Measurements from ENCODE around the gene HMGXB3. TPM values are rescaled to one million over a fixed set of nuclear protein-coding genes. Genes with fewer than 3 reads are reported as not detected.
A peak's percentile ranks its signal among the peaks of the same experiment; 100 is the strongest.
"Not testable (repeated sequence)": the region's sequence is repeated elsewhere in the genome, so short reads cannot be mapped to it uniquely, and the experiment has no call there.

HMGXB3 gene
- total RNA-seq, 2 experiments from 2014 or later, result 44.1 to 49.4 TPM

DNA sequence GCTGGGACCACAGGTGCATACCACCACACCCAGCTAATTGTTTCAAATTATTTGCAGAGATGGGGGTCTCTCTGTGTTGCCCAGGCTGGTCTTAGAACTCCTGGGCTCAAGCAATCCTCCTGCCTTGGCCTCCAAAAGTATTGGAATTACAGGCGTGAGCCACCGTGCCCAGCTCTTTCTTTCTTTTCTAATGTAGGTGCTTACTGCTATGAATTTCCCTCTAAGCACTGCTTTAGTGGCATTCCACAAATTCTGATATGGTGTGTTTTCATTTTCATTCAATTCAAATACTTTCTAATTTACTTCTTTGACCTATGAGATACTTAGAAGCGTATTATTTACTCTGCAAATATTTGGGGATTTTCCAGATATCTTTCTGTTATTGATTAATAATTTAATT lies 14.9 kb downstream of the HMGXB3 start:
- CTCF ChIA-PET, result interaction anchor here (1.2 kb wide), 1 partner anchor 11 kb away, joined by 3 read pairs; no protein-coding TSS in a partner anchor
- no peak overlapping the region for H3K27ac Mint-ChIP-seq
- ATAC-seq (no peak), DNase-seq (no peak)
- peaks cover 89% of the 10 kb centered on the region for H3K36me3 Mint-ChIP-seq
- no peak overlapping the region for H3K4me3 Mint-ChIP-seq
- H3K4me1 Mint-ChIP-seq, result peaks cover 11% of the 10 kb centered on the region
- peaks cover 4% of the 10 kb centered on the region for H3K9me3 Mint-ChIP-seq (ENCODE audit: low read depth)
- H3K27me3 Mint-ChIP-seq, result no peaks in the 10 kb centered on the region

DNA sequence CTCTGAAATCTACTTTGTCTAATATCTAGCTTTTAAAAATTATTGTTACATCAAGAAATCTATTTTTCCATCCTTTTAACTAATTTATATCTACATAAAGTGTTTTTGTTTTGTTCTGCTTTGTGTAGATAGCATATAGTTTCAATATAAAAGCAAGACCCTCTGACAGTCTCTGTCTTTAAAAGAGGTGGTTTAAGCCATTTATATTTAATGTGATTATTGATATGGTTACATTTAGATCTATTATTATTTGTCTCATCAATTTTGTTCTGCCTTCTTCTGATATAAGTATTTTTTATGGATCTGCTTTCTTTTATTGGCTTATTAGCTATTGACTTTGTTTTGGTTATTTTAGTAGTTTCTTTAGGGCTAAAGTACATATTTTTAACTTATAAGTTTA lies 16.0 kb downstream of the HMGXB3 start:
- peaks cover 15% of the 10 kb centered on the region for H3K4me1 Mint-ChIP-seq
- H3K27me3 Mint-ChIP-seq, result no peaks in the 10 kb centered on the region
- CTCF ChIA-PET, result interaction anchor here (1.2 kb wide), 1 partner anchor 12 kb away, joined by 3 read pairs; no protein-coding TSS in a partner anchor

GRCh38 chr5:150017226-150018005 lies 16.9 kb downstream of the HMGXB3 start:
- ATAC-seq, result no peak

More for the DNA sequence above, 16.0 kb downstream of the HMGXB3 start:
- DNase-seq, result no peak
- H3K36me3 Mint-ChIP-seq, result peaks cover 83% of the 10 kb centered on the region
- H3K9me3 Mint-ChIP-seq (ENCODE audit: low read depth), result peaks cover 4% of the 10 kb centered on the region
- no peak for ATAC-seq
- H3K27ac Mint-ChIP-seq, result no peak overlapping the region
- no peak overlapping the region for H3K4me3 Mint-ChIP-seq

GRCh38 chr5:150020249-150020648 lies 19.7 kb downstream of the HMGXB3 start:
- ATAC-seq, result no peak

More at GRCh38 chr5:150017226-150018005, 16.9 kb downstream of the HMGXB3 start:
- H3K9me3 Mint-ChIP-seq (ENCODE audit: low read depth), result peaks cover 4% of the 10 kb centered on the region
- H3K27me3 Mint-ChIP-seq, result no peaks in the 10 kb centered on the region
- CTCF ChIA-PET, result no interaction called here
- peaks cover 24% of the 10 kb centered on the region for H3K4me1 Mint-ChIP-seq
- H3K36me3 Mint-ChIP-seq, result peaks cover 83% of the 10 kb centered on the region
- H3K4me3 Mint-ChIP-seq, result no peak overlapping the region
- H3K27ac Mint-ChIP-seq, result no peak overlapping the region
- DNase-seq, result no peak

DNA sequence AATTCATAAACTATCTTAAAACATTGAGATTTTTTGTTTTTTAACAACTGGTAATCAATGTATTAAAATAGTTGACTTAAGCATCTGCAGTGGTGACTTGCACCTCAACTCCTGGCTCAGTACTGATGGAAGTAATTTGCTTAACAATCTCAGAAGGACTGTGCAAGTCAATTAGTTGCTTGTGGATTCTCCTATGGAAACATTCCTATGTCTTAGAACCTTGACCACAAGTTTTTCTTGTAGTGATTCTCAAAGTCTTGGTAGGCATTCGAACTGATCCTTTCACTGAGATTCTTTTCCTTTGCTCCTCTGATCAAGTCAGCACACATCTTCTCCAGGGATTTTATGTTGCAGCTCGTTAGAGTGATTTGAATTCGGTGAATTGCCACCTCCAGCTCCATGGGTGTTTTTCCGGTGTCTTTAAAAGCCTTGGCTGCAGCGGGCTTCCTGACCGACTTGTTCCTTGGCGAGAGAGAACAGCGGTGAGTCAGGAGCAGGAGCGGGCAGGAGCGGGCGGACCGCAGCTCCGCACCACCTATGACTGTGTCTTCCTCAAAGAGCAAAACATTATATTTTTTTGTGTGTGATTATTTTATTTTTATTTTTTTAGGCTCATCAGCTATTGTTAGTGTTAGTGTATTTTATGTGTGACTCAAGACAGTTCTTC lies 21.1 kb downstream of the HMGXB3 start:
- DNase-seq (no peak), ATAC-seq (no peak)
- peaks cover 62% of the 10 kb centered on the region for H3K36me3 Mint-ChIP-seq
- CTCF ChIA-PET, result interaction anchor here (0.7 to 1.5 kb wide), 5 partner anchors 9 to 188 kb away, joined by 3 to 4 read pairs (median 3); no protein-coding TSS in a partner anchor
- H3K27me3 Mint-ChIP-seq, result no peaks in the 10 kb centered on the region
- no peaks in the 10 kb centered on the region for H3K9me3 Mint-ChIP-seq (ENCODE audit: low read depth)
- H3K4me1 Mint-ChIP-seq, result peaks cover 25% of the 10 kb centered on the region
- H3K27ac Mint-ChIP-seq, result peak overlapping the region; percentile 27
- no peak overlapping the region for H3K4me3 Mint-ChIP-seq

More at GRCh38 chr5:150020249-150020648, 19.7 kb downstream of the HMGXB3 start:
- CTCF ChIA-PET, result interaction anchor here (1.1 to 1.2 kb wide), 2 partner anchors 28 to 186 kb away, joined by 3 read pairs; no protein-coding TSS in a partner anchor
- H3K4me3 Mint-ChIP-seq, result no peak overlapping the region
- peaks cover 66% of the 10 kb centered on the region for H3K36me3 Mint-ChIP-seq
- H3K4me1 Mint-ChIP-seq, result peaks cover 25% of the 10 kb centered on the region
- peaks cover 4% of the 10 kb centered on the region for H3K9me3 Mint-ChIP-seq (ENCODE audit: low read depth)
- H3K27ac Mint-ChIP-seq, result peak overlapping the region; percentile 25
- no peaks in the 10 kb centered on the region for H3K27me3 Mint-ChIP-seq
- DNase-seq, result no peak

DNA sequence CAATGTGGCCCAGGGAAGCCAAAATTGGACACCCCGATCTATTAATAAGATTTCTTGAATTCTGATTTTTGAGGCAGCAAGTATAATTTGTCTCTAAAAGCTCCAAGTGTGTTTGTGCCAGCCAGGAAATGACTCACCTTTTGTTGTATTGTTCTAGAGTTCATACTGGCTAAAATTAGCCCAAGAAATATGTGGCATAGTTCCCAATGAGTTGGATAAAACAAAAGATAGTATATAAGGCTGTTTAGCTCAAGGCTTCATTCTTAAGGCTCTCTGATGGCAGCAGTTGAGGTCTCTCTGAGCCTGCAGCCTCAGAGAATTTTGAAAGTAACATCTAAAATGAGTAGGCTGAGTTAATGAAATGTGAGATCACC lies 21.6 kb downstream of the HMGXB3 start:
- Mint-ChIP-seq H3K27ac (peak overlapping the region; percentile 27), H3K9me3 (ENCODE audit: low read depth) (no peaks in the 10 kb centered on the region), H3K27me3 (no peaks in the 10 kb centered on the region), H3K4me3 (no peak overlapping the region), H3K36me3 (peaks cover 62% of the 10 kb centered on the region), H3K4me1 (peaks cover 25% of the 10 kb centered on the region)
- ATAC-seq, result no peak
- CTCF ChIA-PET, result interaction anchor here (0.7 to 1.5 kb wide), 3 partner anchors 9 to 189 kb away, joined by 3 to 4 read pairs (median 3); no protein-coding TSS in a partner anchor
- DNase-seq, result no peak

DNA sequence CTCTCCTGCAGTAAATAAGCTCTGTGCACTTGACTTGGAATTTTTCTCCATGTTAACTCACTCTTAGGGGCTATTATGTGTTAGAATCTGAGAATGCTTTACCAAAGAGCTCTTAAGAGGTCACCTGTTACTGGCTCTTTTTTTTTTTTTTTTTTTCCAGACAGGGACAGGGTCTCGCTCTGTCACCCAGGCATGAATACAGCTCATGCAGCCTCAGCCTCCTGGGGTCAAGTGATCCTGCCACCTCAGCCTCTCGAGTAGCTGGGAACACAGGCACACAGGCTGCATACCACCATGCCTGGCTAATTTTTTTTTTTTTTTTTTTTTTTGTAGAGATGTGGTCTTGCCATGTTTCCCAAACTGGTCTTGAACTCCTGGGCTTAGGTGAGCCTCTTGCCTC lies 22.1 kb downstream of the HMGXB3 start:
- H3K27ac Mint-ChIP-seq, result peak overlapping the region; percentile 34
- ATAC-seq (no peak), DNase-seq (no peak)
- no peak overlapping the region for H3K4me3 Mint-ChIP-seq
- CTCF ChIA-PET, result interaction anchor here (0.7 to 1.2 kb wide), 2 partner anchors 14 to 190 kb away, joined by 3 read pairs; no protein-coding TSS in a partner anchor
- H3K36me3 Mint-ChIP-seq, result peaks cover 59% of the 10 kb centered on the region
- H3K9me3 Mint-ChIP-seq (ENCODE audit: low read depth), result no peaks in the 10 kb centered on the region
- H3K27me3 Mint-ChIP-seq, result no peaks in the 10 kb centered on the region
- H3K4me1 Mint-ChIP-seq, result peaks cover 25% of the 10 kb centered on the region

- Mint-ChIP-seq H3K9me3 (ENCODE audit: low read depth) (no peaks in the 10 kb centered on the region), H3K27ac (no peak overlapping the region), H3K27me3 (no peaks in the 10 kb centered on the region), H3K4me3 (no peak overlapping the region), H3K36me3 (peaks cover 60% of the 10 kb centered on the region), H3K4me1 (peaks cover 25% of the 10 kb centered on the region)
- CTCF ChIA-PET, result interaction anchor here (0.8 to 1.1 kb wide), 2 partner anchors 23 to 195 kb away, joined by 3 read pairs; partner anchors contain the start of genes HMGXB3 and TIGD6
- DNase-seq, result no peak
- no peak for ATAC-seq
Measured at GRCh38 chr5:150023136-150023535, 22.6 kb downstream of the HMGXB3 start.

DNA sequence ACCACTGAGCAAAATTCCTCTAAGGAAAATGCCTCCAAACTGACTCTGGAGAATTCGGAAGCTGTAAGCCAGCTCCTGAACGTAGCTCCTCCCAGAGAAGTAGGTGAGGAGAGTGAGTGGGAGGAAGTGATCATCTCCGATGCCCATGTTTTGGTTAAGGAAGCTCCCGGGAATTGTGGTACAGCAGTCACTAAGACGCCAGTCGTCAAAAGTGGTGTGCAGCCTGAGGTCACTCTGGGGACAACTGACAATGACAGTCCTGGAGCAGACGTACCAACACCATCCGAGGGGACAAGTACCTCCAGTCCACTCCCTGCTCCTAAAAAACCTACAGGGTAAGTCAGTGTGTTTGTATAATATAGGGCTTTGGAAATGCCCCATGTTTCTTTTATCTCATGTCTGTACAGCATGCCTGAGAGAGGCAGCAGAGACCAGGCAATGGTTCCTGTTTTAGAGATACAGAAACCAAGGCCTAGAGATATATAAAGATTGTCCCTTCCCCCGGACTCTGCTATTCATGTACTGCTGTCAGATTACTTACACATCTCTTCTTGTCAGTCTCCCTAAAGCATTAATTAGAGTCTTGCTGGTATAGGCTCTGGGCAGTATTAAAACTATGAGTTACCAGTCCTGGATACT lies 23.9 kb downstream of the HMGXB3 start:
- no peak for ATAC-seq
- H3K27me3 Mint-ChIP-seq, result no peaks in the 10 kb centered on the region
- no peak overlapping the region for H3K4me3 Mint-ChIP-seq
- H3K9me3 Mint-ChIP-seq (ENCODE audit: low read depth), result no peaks in the 10 kb centered on the region
- peaks cover 23% of the 10 kb centered on the region for H3K4me1 Mint-ChIP-seq
- H3K27ac Mint-ChIP-seq, result no peak overlapping the region
- peaks cover 53% of the 10 kb centered on the region for H3K36me3 Mint-ChIP-seq
- no peak for DNase-seq
- CTCF ChIA-PET, result interaction anchor here (1.1 kb wide), 1 partner anchor 196 kb away, joined by 3 read pairs; no protein-coding TSS in a partner anchor

DNA sequence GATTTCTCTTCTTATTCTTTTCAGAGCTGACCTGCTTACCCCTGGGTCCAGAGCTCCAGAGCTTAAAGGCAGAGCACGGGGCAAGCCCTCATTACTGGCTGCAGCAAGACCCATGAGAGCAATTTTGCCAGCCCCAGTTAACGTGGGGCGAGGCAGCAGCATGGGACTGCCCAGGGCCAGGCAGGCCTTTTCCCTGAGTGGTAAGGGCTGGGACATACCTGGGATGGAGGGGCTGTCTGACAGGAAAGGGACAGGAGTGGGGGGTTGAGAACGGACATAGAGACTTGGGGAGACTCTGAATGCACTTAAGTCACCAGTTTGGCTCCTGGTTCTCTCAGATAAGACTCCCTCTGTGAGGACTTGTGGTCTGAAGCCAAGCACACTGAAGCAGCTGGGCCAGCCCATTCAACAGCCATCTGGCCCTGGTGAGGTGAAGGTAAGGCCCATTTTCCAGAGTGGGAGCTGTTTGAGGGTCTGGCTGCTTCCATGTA lies 26.2 kb downstream of the HMGXB3 start:
- no peak overlapping the region for H3K4me3 Mint-ChIP-seq
- DNase-seq (no peak), ATAC-seq (no peak)
- H3K4me1 Mint-ChIP-seq, result peaks cover 9% of the 10 kb centered on the region
- peaks cover 50% of the 10 kb centered on the region for H3K36me3 Mint-ChIP-seq
- no peaks in the 10 kb centered on the region for H3K9me3 Mint-ChIP-seq (ENCODE audit: low read depth)
- no peaks in the 10 kb centered on the region for H3K27me3 Mint-ChIP-seq
- H3K27ac Mint-ChIP-seq, result no peak overlapping the region
- CTCF ChIA-PET, result no interaction called here

GRCh38 chr5:150028047-150028446 lies 27.5 kb downstream of the HMGXB3 start:
- H3K9me3 Mint-ChIP-seq (ENCODE audit: low read depth); H3K27ac Mint-ChIP-seq; H3K27me3 Mint-ChIP-seq; CTCF ChIA-PET; DNase-seq; H3K4me1 Mint-ChIP-seq; ATAC-seq; H3K4me3 Mint-ChIP-seq: not testable (repeated sequence)
- H3K36me3 Mint-ChIP-seq, result peaks cover 48% of the 10 kb centered on the region

- no peak overlapping the region for H3K4me3 Mint-ChIP-seq
- H3K27ac Mint-ChIP-seq, result no peak overlapping the region
- H3K27me3 Mint-ChIP-seq, result no peaks in the 10 kb centered on the region
- ATAC-seq (no peak), DNase-seq (no peak)
- H3K36me3 Mint-ChIP-seq, result peaks cover 66% of the 10 kb centered on the region
- H3K9me3 Mint-ChIP-seq (ENCODE audit: low read depth), result no peaks in the 10 kb centered on the region
- peaks cover 9% of the 10 kb centered on the region for H3K4me1 Mint-ChIP-seq
- CTCF ChIA-PET, result no interaction called here
Measured at GRCh38 chr5:150033334-150033733, 32.8 kb downstream of the HMGXB3 start.

- DNase-seq, result no peak
- Mint-ChIP-seq H3K4me1 (peaks cover 9% of the 10 kb centered on the region), H3K27me3 (no peaks in the 10 kb centered on the region), H3K27ac (no peak overlapping the region), H3K4me3 (no peak overlapping the region), H3K36me3 (peaks cover 70% of the 10 kb centered on the region), H3K9me3 (ENCODE audit: low read depth) (no peaks in the 10 kb centered on the region)
- ATAC-seq, result no peak
- CTCF ChIA-PET, result no interaction called here
Measured at GRCh38 chr5:150034662-150035061, 34.1 kb downstream of the HMGXB3 start.
